ENCODE measurements around the gene TBX22.
"Not testable (repeated sequence)": the region's sequence is repeated elsewhere in the genome, so short reads cannot be mapped to it uniquely, and the experiment has no call there.

TBX22 gene

GRCh38 chrX:80014141-80014940 is at the start of gene TBX22:
Gene TBX22 (plus strand): TSS chrX:80014753. CDS start chrX:80022270, 7,517 bp downstream.
- no peak for DNase-seq (ENCODE audit: low read depth)

- DNase-seq (ENCODE audit: low read depth), result no peak
These were observed 38.9 kb upstream of the TBX22 start for GRCh38 chrX:79975605-79976004.

- no peak for DNase-seq (ENCODE audit: low read depth)
These were observed 10.1 kb upstream of the TBX22 start for GRCh38 chrX:80004458-80004857.

- DNase-seq (ENCODE audit: low read depth), result no peak
These were observed 3.0 kb upstream of the TBX22 start for GRCh38 chrX:80011522-80011921.

- no peak for DNase-seq (ENCODE audit: low read depth)
These were observed 1.6 kb downstream of the TBX22 start for GRCh38 chrX:80016182-80016581.

- no peak for DNase-seq (ENCODE audit: low read depth)
These were observed 7.1 kb downstream of the TBX22 start for GRCh38 chrX:80021621-80022020.

- DNase-seq (ENCODE audit: low read depth), result no peak
These were observed 7.9 kb downstream of the TBX22 start for GRCh38 chrX:80022363-80023031.

- no peak for DNase-seq (ENCODE audit: low read depth)
These were observed 11.6 kb downstream of the TBX22 start for GRCh38 chrX:80026116-80026515.

GRCh38 chrX:80066156-80066555 is 51.6 kb downstream of the TBX22 start:
- DNase-seq (ENCODE audit: low read depth), result not testable (repeated sequence)

- DNase-seq (ENCODE audit: low read depth), result not testable (repeated sequence)
These were observed 61.1 kb downstream of the TBX22 start for GRCh38 chrX:80075625-80076024.

Data from CMK (cell line).